IPS DF 6.9 (cell line): ENCODE data around the gene IMMP2L.

Experiments used
- DNase-seq: peaks from one replicate; pipeline ENCODE4 v3.0.0-alpha.2; 2013; ENCODE audit warnings: low read depth, low spot score
- H3K27ac ChIP-seq: one replicate; pipeline ENCODE4 v1.5.1; 2013; ENCODE audit warnings: low read length, control low read depth
- H3K27me3 ChIP-seq: 2 replicates; pipeline ENCODE4 v1.6.1; 2013; ENCODE audit warnings: mild to moderate bottlenecking, low read length; ENCODE audit not compliant: control insufficient read depth, insufficient read depth
- H3K36me3 ChIP-seq: 2 replicates; pipeline ENCODE4 v1.6.1; 2013; ENCODE audit warnings: low read length; ENCODE audit not compliant: control insufficient read depth, insufficient read depth
- H3K4me1 ChIP-seq: 2 replicates; pipeline ENCODE4 v1.6.1; 2013; ENCODE audit warnings: low read length; ENCODE audit not compliant: control insufficient read depth, insufficient read depth
- H3K4me3 ChIP-seq: 2 replicates; pipeline ENCODE4 v1.5.1; 2013; ENCODE audit warnings: mild to moderate bottlenecking, low read length
- H3K9me3 ChIP-seq: 2 replicates; pipeline ENCODE4 v1.6.1; 2013; ENCODE audit warnings: low read length, inconsistent platforms; ENCODE audit not compliant: control insufficient read depth, insufficient read depth
- WGBS: extraction: QIAGEN DNeasy Blood & Tissue Kit; methylation state at CpG from one replicate; pipeline ENCODE4 v1.1.7; 2013; ENCODE audit warnings: mixed read lengths, missing lambda C conversion rate; ENCODE audit not compliant: insufficient read length, insufficient coverage; 5-methylcytosine and 5-hydroxymethylcytosine counted together

Gene IMMP2L

DNA sequence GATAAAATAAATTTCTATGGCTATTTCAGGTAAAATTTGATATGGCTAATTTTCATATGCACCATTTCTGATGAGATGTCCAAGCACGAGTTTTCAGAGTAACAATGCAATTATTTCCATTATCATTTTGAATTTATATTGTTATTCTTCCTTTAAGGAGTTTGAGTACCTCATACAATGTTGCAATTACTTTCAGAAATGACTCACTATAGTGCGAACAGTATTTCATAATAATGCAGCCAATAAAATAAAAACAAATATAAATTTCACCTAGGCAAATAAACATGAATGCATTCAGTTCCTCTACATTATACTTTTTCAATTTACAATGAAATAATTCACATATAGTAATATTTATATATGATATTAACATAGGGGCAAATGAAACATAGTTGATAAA lies 550.1 kb downstream of the IMMP2L start:
- H3K4me1 ChIP-seq: no peaks in the 10 kb centered on the region
- no CpG with 5 or more reads among the region's 2 CpGs for WGBS
- no peak overlapping the region for H3K4me3 ChIP-seq
- no peaks in the 10 kb centered on the region for H3K27me3 ChIP-seq
- H3K36me3 ChIP-seq: no peaks in the 10 kb centered on the region
- DNase-seq: no peak
- H3K27ac ChIP-seq: no peak overlapping the region
- no peaks in the 10 kb centered on the region for H3K9me3 ChIP-seq

DNA sequence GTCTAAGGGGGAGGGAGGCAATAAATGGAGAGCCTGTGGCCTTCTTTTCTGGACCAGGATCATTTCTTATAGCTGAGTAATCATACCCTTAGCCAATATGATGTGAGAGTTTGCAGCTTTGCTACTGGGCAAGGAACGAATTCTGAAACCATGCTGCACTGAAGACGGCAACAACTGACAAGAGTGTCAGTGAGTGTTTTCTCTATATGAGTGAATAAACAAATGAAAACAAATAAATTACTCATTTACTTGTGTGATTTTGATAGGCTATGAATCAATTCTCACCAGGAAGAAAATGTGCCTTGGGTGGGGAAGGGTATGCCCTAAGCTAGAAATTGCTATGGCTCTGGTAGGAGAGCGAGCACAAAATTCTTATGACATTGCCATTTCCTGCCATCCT lies 550.8 kb downstream of the IMMP2L start:
- Histone ChIP-seq H3K9me3 (no peaks in the 10 kb centered on the region), H3K27me3 (no peaks in the 10 kb centered on the region), H3K4me1 (no peaks in the 10 kb centered on the region), H3K27ac (no peak overlapping the region), H3K36me3 (no peaks in the 10 kb centered on the region), H3K4me3 (no peak overlapping the region)
- no CpG with 5 or more reads among the region's 3 CpGs for WGBS
- DNase-seq: no peak

DNA sequence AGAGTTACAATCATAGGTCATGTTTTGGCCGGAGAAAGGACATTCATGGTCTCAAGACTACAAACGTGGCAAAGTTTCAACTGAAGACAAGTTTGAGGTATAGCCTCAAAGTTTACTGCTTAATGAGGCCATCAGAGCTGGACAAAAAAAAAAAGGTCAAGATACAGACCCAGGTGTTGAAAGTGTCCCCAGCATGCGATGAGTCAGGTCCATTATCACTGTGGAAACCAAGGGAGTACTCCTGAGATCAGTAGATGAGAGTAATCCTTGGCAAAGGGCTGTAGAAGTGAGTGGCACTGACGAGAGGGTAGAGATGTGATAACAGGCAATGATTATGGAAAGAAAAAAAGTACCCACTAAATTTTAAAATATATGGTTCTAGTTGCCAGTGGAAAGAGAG lies 551.5 kb downstream of the IMMP2L start:
- Histone ChIP-seq H3K9me3 (no peaks in the 10 kb centered on the region), H3K4me1 (no peaks in the 10 kb centered on the region), H3K36me3 (no peaks in the 10 kb centered on the region), H3K4me3 (no peak overlapping the region), H3K27me3 (no peaks in the 10 kb centered on the region), H3K27ac (no peak overlapping the region)
- no CpG with 5 or more reads among the region's 4 CpGs for WGBS
- no peak for DNase-seq

DNA sequence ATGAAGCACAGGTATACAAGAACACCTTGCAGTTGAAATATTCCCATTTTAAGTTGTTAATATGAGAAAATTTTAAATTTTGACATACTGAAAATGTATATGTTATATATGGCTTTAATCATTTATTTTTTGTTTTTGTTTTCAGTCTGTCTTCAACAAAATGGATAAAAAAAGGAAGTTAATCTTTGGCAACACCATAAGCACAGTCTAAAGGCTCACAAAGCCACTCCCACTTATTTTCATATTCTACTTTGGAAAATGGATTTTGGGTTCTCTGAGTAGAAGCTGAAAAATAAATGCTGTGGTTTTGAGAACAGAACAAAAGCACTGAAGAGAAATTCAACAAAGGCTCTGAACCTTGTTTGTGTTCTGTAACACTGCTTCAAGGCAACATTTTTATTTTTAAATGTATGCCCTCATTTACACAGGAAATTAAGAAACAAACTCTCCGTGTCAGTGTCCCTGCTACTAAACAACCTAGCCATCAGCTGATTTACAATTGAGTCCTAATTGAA lies 552.7 kb downstream of the IMMP2L start:
- no peak overlapping the region for H3K27ac ChIP-seq
- no peaks in the 10 kb centered on the region for H3K27me3 ChIP-seq
- no peaks in the 10 kb centered on the region for H3K36me3 ChIP-seq
- WGBS: no CpG with 5 or more reads among the region's 1 CpG
- H3K9me3 ChIP-seq: no peaks in the 10 kb centered on the region
- H3K4me1 ChIP-seq: no peaks in the 10 kb centered on the region
- DNase-seq: no peak
- no peak overlapping the region for H3K4me3 ChIP-seq

DNA sequence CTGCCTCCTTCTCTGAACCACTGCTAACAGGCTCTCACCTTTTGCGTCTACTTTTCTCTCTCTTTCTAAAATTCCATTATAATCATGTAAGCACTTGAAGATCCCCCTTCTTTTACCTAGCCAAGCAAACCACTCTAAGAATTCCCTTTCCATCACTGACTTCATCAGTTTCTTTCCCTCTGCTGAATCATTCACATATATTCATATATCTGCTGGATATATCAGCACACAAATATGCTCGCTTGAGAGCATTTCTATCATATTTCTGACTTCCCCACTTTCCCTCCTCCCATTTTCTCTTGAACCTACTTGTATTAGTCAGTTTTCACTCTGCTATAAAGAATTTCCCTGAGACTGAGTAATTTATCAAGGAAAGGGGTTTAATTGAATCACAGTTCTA lies 555.6 kb downstream of the IMMP2L start:
- Histone ChIP-seq H3K27ac (no peak overlapping the region), H3K4me3 (no peak overlapping the region), H3K36me3 (no peaks in the 10 kb centered on the region), H3K9me3 (no peaks in the 10 kb centered on the region), H3K27me3 (no peaks in the 10 kb centered on the region), H3K4me1 (no peaks in the 10 kb centered on the region)
- DNase-seq: no peak
- WGBS: no CpG with 5 or more reads among the region's 2 CpGs

DNA sequence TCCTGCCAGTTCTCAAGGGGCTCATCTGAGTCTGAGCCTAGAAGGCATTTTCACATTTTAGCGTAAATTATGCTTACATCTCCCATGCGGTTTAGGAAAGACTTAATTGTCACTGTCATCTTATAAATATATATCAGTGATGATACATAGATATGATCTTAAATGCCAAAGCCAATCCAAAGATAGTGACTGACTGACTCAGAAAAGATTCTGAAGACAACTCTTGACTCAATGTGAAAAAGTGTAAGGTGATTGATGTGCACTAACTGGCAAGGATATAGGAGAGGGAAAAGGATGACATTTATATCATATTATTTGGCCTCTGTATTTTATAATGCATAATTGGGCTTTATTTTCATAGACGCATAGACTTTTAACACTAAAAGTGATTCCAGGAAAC lies 556.3 kb downstream of the IMMP2L start:
- Histone ChIP-seq H3K4me3 (no peak overlapping the region), H3K4me1 (no peaks in the 10 kb centered on the region), H3K27me3 (no peaks in the 10 kb centered on the region), H3K27ac (no peak overlapping the region), H3K9me3 (no peaks in the 10 kb centered on the region), H3K36me3 (no peaks in the 10 kb centered on the region)
- WGBS: no CpG with 5 or more reads among the region's 3 CpGs
- no peak for DNase-seq

DNA sequence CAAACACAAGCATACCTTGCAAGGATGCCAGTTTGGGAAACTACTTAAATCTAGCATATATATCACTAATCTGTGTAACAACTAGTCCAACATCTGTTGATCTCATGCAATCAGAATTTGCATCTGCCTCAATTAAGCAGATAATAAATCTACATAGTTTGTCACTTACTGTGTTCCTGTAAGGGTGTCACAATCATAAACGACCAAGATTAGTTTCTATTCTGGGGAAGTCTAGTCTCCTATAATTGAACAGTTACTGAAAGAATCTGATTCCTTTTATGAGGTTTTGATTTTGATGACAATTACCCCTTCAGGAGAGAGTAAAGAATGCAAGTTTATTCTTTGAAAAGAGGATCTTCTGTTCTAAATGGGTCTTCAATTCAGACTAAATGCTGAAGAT lies 556.8 kb downstream of the IMMP2L start:
- Histone ChIP-seq H3K4me3 (no peak overlapping the region), H3K36me3 (no peaks in the 10 kb centered on the region), H3K9me3 (no peaks in the 10 kb centered on the region), H3K4me1 (no peaks in the 10 kb centered on the region), H3K27ac (no peak overlapping the region), H3K27me3 (no peaks in the 10 kb centered on the region)
- no peak for DNase-seq
- no CpG with 5 or more reads among the region's 1 CpG for WGBS

DNA sequence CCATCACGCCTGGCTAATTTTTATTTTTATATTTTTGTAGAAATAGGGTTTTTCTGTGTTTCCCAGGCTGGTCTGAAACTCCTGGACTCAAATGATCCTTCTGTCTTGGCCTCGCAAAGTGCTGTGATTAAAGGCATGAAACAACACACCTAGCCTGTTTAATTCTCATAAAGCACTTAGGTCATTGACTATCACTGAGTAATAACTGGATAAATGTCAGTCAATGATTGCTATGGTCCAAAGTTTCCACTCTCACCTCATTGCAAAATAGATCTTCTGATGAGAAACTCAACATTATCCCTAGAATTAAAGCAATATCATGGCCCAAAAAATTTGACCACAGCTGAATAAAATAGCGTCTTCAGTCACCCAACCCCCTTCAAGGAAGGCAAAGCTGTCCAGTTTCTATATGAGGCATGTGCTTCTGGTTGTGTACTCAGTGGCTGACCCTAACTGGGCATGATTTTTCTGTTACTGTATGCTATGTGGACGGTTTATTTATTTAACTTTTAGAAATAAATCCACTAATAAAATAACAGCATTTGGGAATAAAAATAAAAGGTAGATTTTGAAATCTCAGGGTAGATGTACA lies 557.9 kb downstream of the IMMP2L start:
- Histone ChIP-seq H3K4me3 (no peak overlapping the region), H3K9me3 (no peaks in the 10 kb centered on the region), H3K27me3 (no peaks in the 10 kb centered on the region), H3K36me3 (no peaks in the 10 kb centered on the region), H3K4me1 (no peaks in the 10 kb centered on the region), H3K27ac (no peak overlapping the region)
- DNase-seq: no peak
- no CpG with 5 or more reads among the region's 4 CpGs for WGBS

DNA sequence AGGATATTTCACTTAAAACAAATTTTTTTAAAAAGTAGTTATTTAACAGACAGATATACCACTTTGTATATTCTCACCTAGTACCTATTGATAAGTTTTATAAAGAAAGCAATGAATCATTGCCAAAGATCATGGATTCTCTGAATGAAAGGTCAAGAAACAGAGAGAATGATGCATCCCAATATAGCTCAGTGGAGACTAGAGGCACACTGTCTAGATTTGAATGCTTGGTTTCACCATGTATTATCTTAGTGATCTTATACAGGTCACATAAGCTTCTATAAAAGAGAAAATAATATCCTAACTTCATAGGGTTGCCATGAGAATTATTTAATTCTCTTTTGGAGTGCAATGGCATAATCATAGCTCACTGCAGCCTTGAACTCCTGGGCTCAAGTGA lies 558.4 kb downstream of the IMMP2L start:
- Histone ChIP-seq H3K36me3 (no peaks in the 10 kb centered on the region), H3K9me3 (no peaks in the 10 kb centered on the region), H3K27me3 (no peaks in the 10 kb centered on the region), H3K4me1 (no peaks in the 10 kb centered on the region), H3K27ac (no peak overlapping the region), H3K4me3 (no peak overlapping the region)
- no peak for DNase-seq

DNA sequence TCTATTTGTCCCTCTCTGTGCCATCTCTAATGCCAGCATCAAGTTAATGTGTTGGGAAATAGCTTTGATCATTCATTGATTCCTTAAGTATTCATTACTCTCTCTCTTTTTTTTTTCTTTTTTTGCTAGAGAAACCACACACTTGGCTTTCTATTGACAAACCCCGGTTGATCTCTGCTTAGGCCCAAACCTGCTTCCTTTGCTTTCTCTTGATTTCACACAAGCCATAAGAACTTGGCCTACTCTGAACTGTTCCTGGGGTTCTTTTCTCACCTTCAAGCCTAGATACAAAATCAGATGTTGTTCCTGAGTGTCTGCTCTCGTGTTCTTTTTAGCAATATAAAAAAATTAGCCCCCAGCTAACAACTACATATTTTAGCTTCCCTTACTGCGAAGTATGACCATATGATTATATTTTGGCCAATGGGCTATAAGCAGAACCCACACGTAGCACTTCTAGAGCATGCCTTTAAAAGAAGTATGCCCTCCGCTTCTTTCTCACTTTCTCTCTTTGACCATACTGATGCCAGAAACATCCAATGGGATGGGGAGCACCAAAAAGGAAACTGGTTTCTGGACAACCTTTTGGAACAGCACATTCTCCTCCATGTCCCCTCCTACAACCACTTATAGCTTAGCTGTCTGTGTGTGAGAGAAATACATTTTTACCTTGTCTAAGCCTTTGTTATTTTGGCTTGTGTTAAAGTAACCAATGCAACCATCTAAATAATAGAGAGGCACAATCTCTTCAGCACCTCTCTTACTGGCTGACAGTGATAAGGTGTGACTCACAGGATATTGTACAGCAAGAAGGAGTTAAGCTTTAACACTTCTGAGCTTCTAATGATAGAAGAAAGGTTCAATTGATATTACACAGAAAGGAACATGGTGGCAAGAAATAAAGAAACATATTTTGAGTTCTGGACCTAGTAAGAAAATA lies 568.0 kb downstream of the IMMP2L start:
- WGBS: no CpG with 5 or more reads among the region's 5 CpGs
- DNase-seq: no peak
- no peaks in the 10 kb centered on the region for H3K27me3 ChIP-seq

More for the DNA sequence above, 568.0 kb downstream of the IMMP2L start:
- Histone ChIP-seq H3K4me3 (no peak overlapping the region), H3K36me3 (no peaks in the 10 kb centered on the region), H3K27ac (no peak overlapping the region), H3K9me3 (no peaks in the 10 kb centered on the region), H3K4me1 (no peaks in the 10 kb centered on the region)
